Stimulated activated CD8-positive, alpha-beta memory T cell treated with anti-CD3 and anti-CD28 coated beads, Interleukin-15, amount 100 ng/mL, for 1 hour (primary cell): Measurements from ENCODE around the gene C1orf116.
A peak's percentile ranks its signal among the peaks of the same experiment; 100 is the strongest.

Experiments
- DNase-seq: peaks from one replicate; pipeline ENCODE4 v3.0.0-alpha.2; 2020; ENCODE audit warnings: low read depth

Gene C1orf116

GRCh38 chr1:207032528-207033017 lies at the start of gene C1orf116:
Gene C1orf116 (minus strand): TSS chr1:207032756. CDS start chr1:207027598, 5,158 bp downstream.
- DNase-seq, result no peak

- no peak for DNase-seq
Measured at GRCh38 chr1:207081806-207082205, 49.2 kb upstream of the C1orf116 start.

GRCh38 chr1:207081088-207081487 lies 48.5 kb upstream of the C1orf116 start:
- no peak for DNase-seq

- no peak for DNase-seq
Measured at GRCh38 chr1:207079706-207080241, 47.2 kb upstream of the C1orf116 start.

GRCh38 chr1:207078578-207079132 lies 46.1 kb upstream of the C1orf116 start:
- DNase-seq, result no peak

GRCh38 chr1:207077470-207078377 lies 45.2 kb upstream of the C1orf116 start:
- DNase-seq, result peak; percentile 35

GRCh38 chr1:207077012-207077411 lies 44.5 kb upstream of the C1orf116 start:
- no peak for DNase-seq

- no peak for DNase-seq
Measured at GRCh38 chr1:207076181-207076955, 43.8 kb upstream of the C1orf116 start.

- no peak for DNase-seq
Measured at GRCh38 chr1:207073906-207074820, 41.6 kb upstream of the C1orf116 start.

GRCh38 chr1:207072233-207072632 lies 39.7 kb upstream of the C1orf116 start:
- DNase-seq, result no peak

GRCh38 chr1:207071426-207071825 lies 38.9 kb upstream of the C1orf116 start:
- DNase-seq, result no peak

- DNase-seq, result no peak
Measured at GRCh38 chr1:207070811-207071210, 38.3 kb upstream of the C1orf116 start.

GRCh38 chr1:207069858-207070506 lies 37.4 kb upstream of the C1orf116 start:
- no peak for DNase-seq

GRCh38 chr1:207069061-207069460 lies 36.5 kb upstream of the C1orf116 start:
- DNase-seq, result no peak

GRCh38 chr1:207067665-207068064 lies 35.1 kb upstream of the C1orf116 start:
- DNase-seq, result no peak

GRCh38 chr1:207067185-207067584 lies 34.6 kb upstream of the C1orf116 start:
- no peak for DNase-seq

- DNase-seq, result no peak
Measured at GRCh38 chr1:207064561-207064960, 32.0 kb upstream of the C1orf116 start.

GRCh38 chr1:207063014-207063413 lies 30.5 kb upstream of the C1orf116 start:
- DNase-seq, result no peak

GRCh38 chr1:207062058-207062457 lies 29.5 kb upstream of the C1orf116 start:
- DNase-seq, result no peak

GRCh38 chr1:207060596-207060995 lies 28.0 kb upstream of the C1orf116 start:
- no peak for DNase-seq

GRCh38 chr1:207059881-207060280 lies 27.3 kb upstream of the C1orf116 start:
- no peak for DNase-seq
